Sigmoid colon (tissue), 4 donors: ENCODE data around the gene IMPG1.

ENCODE experiments used
- POLR2AphosphoS5 ChIP-seq, 4 donors: sonication (generic); formaldehyde crosslinking; IDR thresholded peaks; one replicate each; pipeline ENCODE4 v1.6.1; 2017; ENCODE audit warnings: antibody characterized with exemption in 4 of 4
- TF ChIP-seq, protein P1 (sequence below), 4 experiments: fragments of 450-650 bp in 3 of 4; fragments of 200-600 bp in 1 of 4; IDR thresholded peaks; one replicate each; pipeline ENCODE4 v1.5.1; 2016 to 2019; ENCODE audit warnings: antibody characterized with exemption in 4 of 4, mild to moderate bottlenecking in 3 of 4, moderate library complexity in 2 of 4

DNA sequence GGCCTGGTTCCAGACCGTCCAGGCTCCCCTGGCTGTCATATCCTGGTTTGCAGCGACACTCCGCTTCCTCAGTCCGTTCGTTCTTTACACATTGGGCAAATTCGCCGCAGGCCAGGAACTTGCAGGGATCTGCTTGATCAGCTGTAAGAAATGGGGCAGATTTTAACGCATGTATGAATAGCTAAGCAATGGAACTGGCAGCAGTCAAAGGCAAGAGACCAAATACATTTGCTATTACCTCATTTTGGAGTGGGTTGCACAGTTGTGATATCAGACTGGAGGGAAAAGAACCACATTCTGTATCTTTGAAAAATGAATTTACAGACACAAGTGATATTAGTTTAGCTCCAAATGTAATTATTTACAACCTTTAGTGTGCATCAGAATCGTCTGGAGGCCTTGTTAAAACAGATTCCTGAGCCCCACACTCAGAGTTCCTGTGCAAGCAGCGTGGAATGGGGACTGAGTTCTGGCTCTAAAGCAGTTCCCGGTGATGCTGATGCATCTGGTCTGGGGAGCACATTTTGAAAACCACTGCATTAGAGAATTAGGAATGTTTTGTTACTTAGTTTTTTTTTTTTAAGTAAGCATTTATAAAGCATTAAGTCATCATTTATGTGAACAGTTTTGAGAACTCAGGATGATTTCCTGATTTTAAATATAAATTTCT, 141.3 kb downstream of the IMPG1 start:
- no peak for TF ChIP-seq POLR2AphosphoS5 (IDR thresholded peaks at IDR 0.05)
- TF ChIP-seq, protein P1, sequence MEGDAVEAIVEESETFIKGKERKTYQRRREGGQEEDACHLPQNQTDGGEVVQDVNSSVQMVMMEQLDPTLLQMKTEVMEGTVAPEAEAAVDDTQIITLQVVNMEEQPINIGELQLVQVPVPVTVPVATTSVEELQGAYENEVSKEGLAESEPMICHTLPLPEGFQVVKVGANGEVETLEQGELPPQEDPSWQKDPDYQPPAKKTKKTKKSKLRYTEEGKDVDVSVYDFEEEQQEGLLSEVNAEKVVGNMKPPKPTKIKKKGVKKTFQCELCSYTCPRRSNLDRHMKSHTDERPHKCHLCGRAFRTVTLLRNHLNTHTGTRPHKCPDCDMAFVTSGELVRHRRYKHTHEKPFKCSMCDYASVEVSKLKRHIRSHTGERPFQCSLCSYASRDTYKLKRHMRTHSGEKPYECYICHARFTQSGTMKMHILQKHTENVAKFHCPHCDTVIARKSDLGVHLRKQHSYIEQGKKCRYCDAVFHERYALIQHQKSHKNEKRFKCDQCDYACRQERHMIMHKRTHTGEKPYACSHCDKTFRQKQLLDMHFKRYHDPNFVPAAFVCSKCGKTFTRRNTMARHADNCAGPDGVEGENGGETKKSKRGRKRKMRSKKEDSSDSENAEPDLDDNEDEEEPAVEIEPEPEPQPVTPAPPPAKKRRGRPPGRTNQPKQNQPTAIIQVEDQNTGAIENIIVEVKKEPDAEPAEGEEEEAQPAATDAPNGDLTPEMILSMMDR (IDR thresholded peaks at IDR 0.05): no peak
